HG03280 (cell line): ENCODE data around the gene SMCHD1.
A peak's percentile ranks its signal among the peaks of the same experiment; 100 is the strongest.
"Not testable (repeated sequence)": the region's sequence is repeated elsewhere in the genome, so short reads cannot be mapped to it uniquely, and the experiment has no call there.

ENCODE experiments used
- ATAC-seq: cut with Tn5 transposase; IDR thresholded peaks from one replicate; pipeline ENCODE4 v1.9.1; 2021; ENCODE audit warnings: mild to moderate bottlenecking, moderate library complexity; ENCODE audit not compliant: unreplicated experiment

SMCHD1 gene

GRCh38 chr18:2656981-2657512 is 1.5 kb downstream of the SMCHD1 start:
- no peak for ATAC-seq

- ATAC-seq = no peak
Observed at GRCh38 chr18:2657788-2658458, 2.4 kb downstream of the SMCHD1 start.

- ATAC-seq = not testable (repeated sequence)
Observed at GRCh38 chr18:2660849-2661248, 5.3 kb downstream of the SMCHD1 start.

- ATAC-seq = not testable (repeated sequence)
Observed at GRCh38 chr18:2662288-2662687, 6.8 kb downstream of the SMCHD1 start.

GRCh38 chr18:2662990-2663389 is 7.5 kb downstream of the SMCHD1 start:
- ATAC-seq = no peak

GRCh38 chr18:2672410-2672809 is 16.9 kb downstream of the SMCHD1 start:
- ATAC-seq = no peak

- no peak for ATAC-seq
Observed at GRCh38 chr18:2672872-2673271, 17.3 kb downstream of the SMCHD1 start.

GRCh38 chr18:2678933-2679332 is 23.4 kb downstream of the SMCHD1 start:
- ATAC-seq = not testable (repeated sequence)

- no peak for ATAC-seq
Observed at GRCh38 chr18:2680216-2680792, 24.8 kb downstream of the SMCHD1 start.

- ATAC-seq = no peak
Observed at GRCh38 chr18:2681993-2682603, 26.6 kb downstream of the SMCHD1 start.

GRCh38 chr18:2683055-2683454 is 27.5 kb downstream of the SMCHD1 start:
- no peak for ATAC-seq

- no peak for ATAC-seq
Observed at GRCh38 chr18:2686349-2686968, 30.9 kb downstream of the SMCHD1 start.

GRCh38 chr18:2687390-2688001 is 32.0 kb downstream of the SMCHD1 start:
- ATAC-seq = peak; percentile 71

- ATAC-seq = no peak
Observed at GRCh38 chr18:2692508-2692907, 37.0 kb downstream of the SMCHD1 start.

GRCh38 chr18:2697184-2697583 is 41.7 kb downstream of the SMCHD1 start:
- no peak for ATAC-seq

- ATAC-seq = no peak
Observed at GRCh38 chr18:2699001-2699400, 43.5 kb downstream of the SMCHD1 start.

GRCh38 chr18:2704541-2704940 is 49.0 kb downstream of the SMCHD1 start:
- ATAC-seq = no peak

GRCh38 chr18:2706903-2707302 is 51.4 kb downstream of the SMCHD1 start:
- no peak for ATAC-seq

GRCh38 chr18:2707551-2708168 is 52.1 kb downstream of the SMCHD1 start:
- no peak for ATAC-seq

- ATAC-seq = no peak
Observed at GRCh38 chr18:2709316-2709715, 53.8 kb downstream of the SMCHD1 start.

GRCh38 chr18:2714140-2714539 is 58.6 kb downstream of the SMCHD1 start:
- no peak for ATAC-seq
